Epithelial cell of proximal tubule (primary cell): ENCODE data around the gene TRAF3. TPM values are rescaled to one million over a fixed set of nuclear protein-coding genes. Genes with fewer than 3 reads are reported as not detected.

Experiments
- DNase-seq: peaks from one replicate; pipeline ENCODE4 v3.0.0-alpha.2; 2011; ENCODE audit warnings: low read depth
- H3K4me3 ChIP-seq: 2 replicates; pipeline ENCODE4 v1.5.1; 2011; ENCODE audit warnings: low read depth, mild to moderate bottlenecking, low read length
- CTCF ChIP-seq: conservative IDR thresholded peaks from 2 replicates; pipeline ENCODE4 v1.5.1; 2012; ENCODE audit warnings: low read depth, mild to moderate bottlenecking, low read length
- total RNA-seq: library from RNA; depleted of rRNA; stranded (reverse); fragments of >200 nt; gene quantifications from 2 replicates; pipeline ENCODE4 v1.2.3, GENCODE V29; 2015

The TRAF3 gene
- total RNA-seq, 1 donor from 2014 or later: 21.9 TPM

- no peak for TF ChIP-seq CTCF
- no peak for DNase-seq
- no peak overlapping the region for H3K4me3 ChIP-seq
These were observed 173.8 kb downstream of the TRAF3 start for GRCh38 chr14:102951034-102951433.

DNA sequence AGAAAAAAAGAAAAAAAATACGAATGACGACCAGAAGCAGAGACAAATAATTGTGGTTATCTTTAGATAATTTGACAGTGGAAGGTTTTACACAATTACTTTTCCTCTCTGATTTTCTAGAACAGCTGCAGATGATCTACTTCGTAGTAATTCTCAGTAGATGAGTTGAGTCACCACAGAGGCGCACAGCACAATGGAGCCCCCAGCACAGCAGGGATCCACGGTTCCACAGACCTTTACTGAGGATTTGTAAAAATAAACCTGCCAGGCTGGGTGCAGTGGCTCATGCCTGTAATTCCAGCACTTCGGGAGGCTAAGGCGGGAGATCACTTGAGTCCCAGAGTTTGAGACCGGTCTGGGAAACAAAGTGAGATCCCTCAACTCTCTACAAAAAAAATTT lies 174.6 kb downstream of the TRAF3 start:
- DNase-seq: no peak
- TF ChIP-seq CTCF: no peak
- H3K4me3 ChIP-seq: no peak overlapping the region

- H3K4me3 ChIP-seq: no peak overlapping the region
- no peak for DNase-seq
- TF ChIP-seq CTCF: no peak
These were observed 175.0 kb downstream of the TRAF3 start for GRCh38 chr14:102952276-102952675.

GRCh38 chr14:102953100-102953499 lies 175.9 kb downstream of the TRAF3 start:
- no peak for DNase-seq
- no peak overlapping the region for H3K4me3 ChIP-seq
- no peak for TF ChIP-seq CTCF

- TF ChIP-seq CTCF: no peak
- no peak overlapping the region for H3K4me3 ChIP-seq
These were observed 177.0 kb downstream of the TRAF3 start for GRCh38 chr14:102954081-102954789.

GRCh38 chr14:102955636-102956408 lies 178.6 kb downstream of the TRAF3 start:
- no peak for DNase-seq
- no peak for TF ChIP-seq CTCF

More at GRCh38 chr14:102954081-102954789, 177.0 kb downstream of the TRAF3 start:
- DNase-seq: no peak

More at GRCh38 chr14:102955636-102956408, 178.6 kb downstream of the TRAF3 start:
- H3K4me3 ChIP-seq: no peak overlapping the region
